GM12878 (cell line): ENCODE data around the gene ALCAM.

Experiments
- CBX5 ChIP-seq: sonication (generic); IDR thresholded peaks from 2 replicates; pipeline ENCODE4 v1.6.1; 2016; ENCODE audit warnings: low read depth, moderate library complexity, mild to moderate bottlenecking, inconsistent platforms
- CTCF ChIP-seq, 3 experiments: IDR thresholded peaks in 2 of 3; conservative IDR thresholded peaks in 1 of 3; 2 replicates each; pipeline ENCODE4 v1.5.1; 2011; ENCODE audit warnings: low read depth in 3 of 3, low read length in 3 of 3, mild to moderate bottlenecking in 3 of 3, control low read depth in 2 of 3, moderate library complexity in 2 of 3, inconsistent platforms in 1 of 3, mixed read lengths in 1 of 3; ENCODE audit not compliant: control insufficient read depth in 2 of 3, insufficient read depth in 1 of 3; ENCODE audit errors: extremely low read depth in 1 of 3
- EED ChIP-seq: sonication (generic); IDR thresholded peaks from 2 replicates; pipeline ENCODE4 v1.6.1; 2016; ENCODE audit warnings: antibody characterized with exemption, low read depth
- POLR2AphosphoS5 ChIP-seq: IDR thresholded peaks from 2 replicates; pipeline ENCODE4 v1.6.1; 2011; ENCODE audit warnings: mild to moderate bottlenecking, low read length, inconsistent platforms
- RAD21 ChIP-seq: IDR thresholded peaks from 2 replicates; pipeline ENCODE4 v1.6.1; 2011; ENCODE audit warnings: mild to moderate bottlenecking, low read depth, low read length, moderate library complexity; ENCODE audit not compliant: insufficient read depth
- REST ChIP-seq: IDR thresholded peaks from 2 replicates; pipeline ENCODE4 v1.6.1; 2012; ENCODE audit warnings: mild to moderate bottlenecking, low read depth, low read length
- RUNX3 ChIP-seq: IDR thresholded peaks from 2 replicates; pipeline ENCODE4 v1.6.1; 2012; ENCODE audit warnings: low read length, inconsistent platforms
- TCF7 ChIP-seq: IDR thresholded peaks from 2 replicates; pipeline ENCODE4 v1.6.1; 2014; ENCODE audit warnings: antibody characterized with exemption, borderline replicate concordance
- USF1 ChIP-seq: IDR thresholded peaks from 2 replicates; pipeline ENCODE4 v1.6.1; 2011; ENCODE audit warnings: borderline replicate concordance, low read depth, mild to moderate bottlenecking, moderate library complexity, mixed read lengths, low read length; ENCODE audit not compliant: insufficient read depth; ENCODE audit errors: extremely low read length
- ZBED1 ChIP-seq: IDR thresholded peaks from 2 replicates; pipeline ENCODE4 v1.6.1; 2016; ENCODE audit warnings: borderline replicate concordance
- ZBTB4 ChIP-seq: fragments of 450-650 bp; formaldehyde crosslinking; IDR thresholded peaks from 2 replicates; pipeline ENCODE4 v1.4.0; 2022; ENCODE audit warnings: mild to moderate bottlenecking, moderate library complexity

GRCh38 chr3:105375750-105376511 lies 9.2 kb downstream of the ALCAM start:
- no peak for TF ChIP-seq TCF7
- TF ChIP-seq USF1, result no peak
- no peak for TF ChIP-seq RAD21
- TF ChIP-seq ZBED1, result no peak
- no peak for TF ChIP-seq ZBTB4
- no peak for TF ChIP-seq EED
- TF ChIP-seq CTCF (IDR thresholded peaks at IDR 0.05 in 2 of 3, conservative IDR thresholded peaks at IDR 0.05 in 1 of 3; ENCODE audit: control insufficient read depth in 2 of 3, extremely low read depth in 1 of 3, insufficient read depth in 1 of 3, low read depth in 3 of 3, low read length in 3 of 3), result no peak
- TF ChIP-seq REST, result no peak
- no peak for TF ChIP-seq POLR2AphosphoS5
- peak; percentile 81 for TF ChIP-seq RUNX3
- TF ChIP-seq CBX5, result no peak
